Sciatic nerve (tissue), 2 donors: ENCODE results near the gene RNFT1. TPM values are rescaled to one million over a fixed set of nuclear protein-coding genes. Genes with fewer than 3 reads are reported as not detected.
"Not testable (repeated sequence)": the region's sequence is repeated elsewhere in the genome, so short reads cannot be mapped to it uniquely, and the experiment has no call there.

ENCODE experiments used
- ATAC-seq: fragments of 200-7000 bp; cut with Tn5 transposase; one replicate; pipeline ENCODE4 v1.9.1; 2020; ENCODE audit warnings: mild to moderate bottlenecking, moderate library complexity
- DNase-seq: peaks from one replicate; pipeline ENCODE4 v3.0.0-alpha.2; 2020; ENCODE audit warnings: low spot score
- intact Hi-C: fragments of 100-400 bp; cut with DNase I; formaldehyde crosslinking; loops from one replicate; pipeline ENCODE4 v1.14.2; 2022
- total RNA-seq: library from RNA; stranded (reverse); fragmentation: NEBNext Ultra II Directional; extraction: Animal tissue kit (Norgen Biotek cat#: 25700); gene quantifications from one replicate; pipeline ENCODE4 v1.2.1, GENCODE V29; 2021
- donor health status: DM: no; HTN: no; CAD: no.
- donor health status: DM: no; HTN: no; CAD: no.

The RNFT1 gene, protein sequence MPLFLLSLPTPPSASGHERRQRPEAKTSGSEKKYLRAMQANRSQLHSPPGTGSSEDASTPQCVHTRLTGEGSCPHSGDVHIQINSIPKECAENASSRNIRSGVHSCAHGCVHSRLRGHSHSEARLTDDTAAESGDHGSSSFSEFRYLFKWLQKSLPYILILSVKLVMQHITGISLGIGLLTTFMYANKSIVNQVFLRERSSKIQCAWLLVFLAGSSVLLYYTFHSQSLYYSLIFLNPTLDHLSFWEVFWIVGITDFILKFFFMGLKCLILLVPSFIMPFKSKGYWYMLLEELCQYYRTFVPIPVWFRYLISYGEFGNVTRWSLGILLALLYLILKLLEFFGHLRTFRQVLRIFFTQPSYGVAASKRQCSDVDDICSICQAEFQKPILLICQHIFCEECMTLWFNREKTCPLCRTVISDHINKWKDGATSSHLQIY
- 16.3 TPM for total RNA-seq

DNA sequence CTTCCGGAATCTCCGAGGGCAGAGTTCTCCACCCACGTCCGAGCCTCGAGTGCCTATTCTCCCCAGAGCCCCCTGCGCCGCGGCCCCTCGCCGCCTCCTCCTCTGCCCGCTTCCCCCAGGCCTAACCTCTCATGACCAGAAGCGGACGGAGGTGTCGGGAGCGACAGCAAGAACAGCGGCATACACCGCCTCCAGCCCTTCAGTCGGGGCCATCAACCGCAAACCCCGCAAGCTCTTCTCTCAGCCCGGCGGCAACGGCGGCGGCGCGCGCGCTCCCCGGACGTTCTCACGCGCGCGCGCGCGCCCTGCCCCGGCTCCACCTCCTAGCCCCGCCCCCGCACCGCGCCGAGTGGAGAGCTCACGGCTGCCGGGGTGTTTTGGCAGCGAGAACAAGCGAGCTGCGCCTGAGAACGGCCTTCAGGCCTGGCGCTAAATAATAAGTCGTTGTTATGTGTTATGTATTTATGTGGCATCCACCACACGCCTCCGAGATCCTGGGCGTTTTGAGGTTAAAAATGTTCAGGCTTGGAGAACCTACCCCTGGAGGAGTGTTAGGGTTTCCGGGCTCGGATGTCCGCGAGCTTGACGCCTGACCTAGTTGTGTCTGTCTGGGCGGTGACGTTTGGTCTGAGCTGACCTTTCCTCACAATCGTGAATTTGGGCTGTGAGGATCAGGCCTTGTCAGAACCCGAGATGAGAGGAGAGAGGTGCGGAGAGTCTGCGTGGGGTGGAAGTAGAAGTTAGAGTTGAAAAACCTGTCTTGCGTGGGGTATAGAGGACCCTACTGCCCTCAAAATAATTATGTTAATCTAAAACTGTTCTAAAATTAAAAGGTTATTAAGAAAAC is at the start of gene RNFT1:
RNFT1 (minus strand) TSS at position 259 of the 847 bp plus-strand sequence; CDS start at position 182, 77 bp downstream.
- ATAC-seq (peak; percentile 98), DNase-seq (peak; percentile 95)
- intact Hi-C loops = no loop called here

DNA sequence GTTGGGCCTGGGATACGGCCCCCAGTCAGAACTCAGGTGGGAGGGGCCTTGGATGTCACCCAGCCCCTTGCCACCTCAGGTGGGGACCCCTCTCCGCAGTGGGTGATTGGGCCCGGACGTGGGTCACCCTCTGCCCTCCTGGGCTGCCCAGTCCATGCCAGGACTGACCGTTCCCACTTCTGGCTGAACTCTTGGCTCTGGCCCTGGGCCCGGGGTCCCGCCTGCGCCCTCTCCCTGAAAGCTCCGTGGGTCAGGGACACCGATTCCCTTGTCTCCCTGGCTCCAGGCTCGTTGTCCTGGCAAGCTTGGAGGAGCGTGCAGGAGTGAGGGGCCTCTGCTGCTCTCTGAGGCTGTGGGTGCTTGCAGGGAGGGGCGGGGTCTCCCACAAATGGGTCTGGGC is 44.8 kb upstream of the RNFT1 start:
- intact Hi-C loops, ATAC-seq, DNase-seq: not testable (repeated sequence)

DNA sequence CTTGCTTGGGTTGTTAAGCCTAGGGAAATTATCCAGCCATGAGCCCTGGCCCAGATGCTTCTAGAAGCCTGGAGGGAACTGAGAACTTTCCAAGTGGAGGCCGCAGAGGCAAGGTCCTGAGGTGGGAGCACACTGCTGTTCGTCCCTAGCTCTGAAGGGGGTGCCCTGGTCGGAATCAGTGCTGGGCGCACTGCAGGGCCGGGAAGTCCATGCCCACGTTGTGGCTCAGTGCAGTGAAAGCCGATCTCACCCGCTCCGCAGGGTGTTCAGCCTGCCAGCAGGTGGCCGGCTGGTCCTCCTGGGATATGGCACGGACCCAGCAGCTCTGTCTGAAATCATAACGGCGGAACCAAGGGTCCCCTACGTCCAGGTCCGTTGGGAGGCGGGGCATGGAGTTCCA is 43.8 kb upstream of the RNFT1 start:
- ATAC-seq, intact Hi-C loops, DNase-seq: not testable (repeated sequence)

DNA sequence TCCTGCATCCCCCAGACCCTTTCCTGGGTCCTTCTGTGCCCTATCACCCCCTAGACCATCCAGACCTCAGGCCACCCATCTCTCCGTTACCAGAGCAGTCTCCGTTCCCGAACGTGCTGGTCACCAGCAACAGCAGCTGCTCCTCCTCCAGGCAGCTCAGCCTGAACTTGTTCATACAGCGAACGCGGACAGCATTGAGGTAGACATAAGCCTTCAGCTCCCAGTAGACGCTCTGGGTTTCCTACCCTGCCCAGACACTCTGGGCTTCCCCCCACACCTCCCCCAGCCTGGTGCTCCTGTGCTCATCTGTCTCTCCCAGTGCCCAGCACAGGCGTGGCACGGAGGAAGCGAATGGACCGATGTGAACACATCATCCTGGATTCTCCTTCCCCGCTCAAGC is 41.6 kb upstream of the RNFT1 start:
- DNase-seq (no peak), ATAC-seq (no peak)
- intact Hi-C loops = no loop called here

DNA sequence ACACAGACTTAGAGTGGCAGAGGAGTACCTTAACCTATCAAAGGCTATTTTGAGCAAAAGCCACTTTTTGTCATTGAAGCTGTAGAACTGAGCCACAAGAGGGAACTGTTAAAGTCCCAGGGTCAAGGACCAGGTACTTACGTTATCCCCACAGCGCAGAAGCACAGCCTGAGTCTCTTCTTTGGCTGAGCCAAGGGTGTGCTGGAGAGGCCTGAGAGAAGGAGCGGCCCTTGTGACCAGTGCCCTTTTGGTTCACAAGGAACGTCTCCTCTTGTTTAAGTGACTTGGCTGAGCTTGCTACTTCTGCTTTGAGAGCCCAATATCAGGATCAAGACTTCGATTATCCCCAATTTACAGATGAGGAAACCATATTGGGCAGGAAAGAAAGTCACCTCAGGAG is 40.0 kb upstream of the RNFT1 start:
- intact Hi-C loops, DNase-seq, ATAC-seq: not testable (repeated sequence)

DNA sequence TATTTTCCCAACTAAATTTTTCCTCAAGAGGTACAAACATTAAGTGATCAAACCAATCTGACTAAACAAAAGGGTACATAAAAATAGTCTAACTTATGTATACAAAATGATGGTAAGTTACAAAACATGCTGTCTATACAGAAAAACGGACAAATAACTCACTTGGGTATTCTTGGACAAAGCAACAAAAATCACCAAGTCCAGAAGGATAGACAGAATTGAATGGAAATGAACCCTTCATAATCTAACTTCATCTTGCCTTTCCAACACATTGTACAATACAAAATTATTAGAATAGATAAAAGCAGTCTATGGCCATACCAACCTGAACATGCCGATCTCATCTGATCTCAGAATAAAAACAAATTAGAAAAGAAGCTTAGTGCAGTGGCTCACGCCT is 37.9 kb upstream of the RNFT1 start:
- DNase-seq, ATAC-seq, intact Hi-C loops: not testable (repeated sequence)

DNA sequence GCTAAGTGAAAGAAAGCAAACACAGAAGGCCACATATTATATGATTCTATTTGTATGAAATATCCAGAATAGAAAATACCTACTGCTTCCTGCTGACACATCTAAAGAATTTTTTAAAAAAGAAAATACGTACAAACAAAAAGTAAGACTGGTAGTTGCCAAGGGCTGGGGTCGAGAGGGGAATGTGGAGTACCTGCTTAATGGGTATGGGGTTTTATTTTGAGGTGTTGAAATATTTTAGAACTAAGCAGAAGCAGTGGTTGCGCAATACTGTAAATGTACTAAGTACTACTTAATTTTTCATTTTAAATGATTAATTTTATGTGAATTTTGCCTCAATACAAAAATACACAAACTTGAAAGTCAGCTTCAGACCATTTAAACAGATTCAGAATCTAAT is 32.1 kb upstream of the RNFT1 start:
- intact Hi-C loops, DNase-seq, ATAC-seq: not testable (repeated sequence)

DNA sequence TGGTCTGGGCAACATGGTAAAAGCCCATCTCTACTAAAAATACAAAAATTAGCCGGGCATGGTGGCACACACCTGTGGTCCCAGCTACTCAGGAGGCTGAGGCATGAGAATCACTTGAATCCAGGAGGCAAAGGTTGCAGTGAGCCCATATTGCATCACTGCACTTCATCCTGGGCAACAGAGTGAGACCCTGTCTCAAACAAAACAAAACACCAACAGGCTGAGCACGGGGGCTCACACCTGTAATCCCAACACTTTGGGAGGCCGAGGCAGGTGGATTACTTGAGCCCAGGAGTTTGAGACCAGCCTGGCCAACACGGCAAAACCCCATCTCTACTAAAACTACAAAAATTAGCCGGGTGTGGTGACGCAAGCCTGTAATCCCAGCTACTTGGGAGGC is 10.6 kb upstream of the RNFT1 start:
- intact Hi-C loops, ATAC-seq, DNase-seq: not testable (repeated sequence)

DNA sequence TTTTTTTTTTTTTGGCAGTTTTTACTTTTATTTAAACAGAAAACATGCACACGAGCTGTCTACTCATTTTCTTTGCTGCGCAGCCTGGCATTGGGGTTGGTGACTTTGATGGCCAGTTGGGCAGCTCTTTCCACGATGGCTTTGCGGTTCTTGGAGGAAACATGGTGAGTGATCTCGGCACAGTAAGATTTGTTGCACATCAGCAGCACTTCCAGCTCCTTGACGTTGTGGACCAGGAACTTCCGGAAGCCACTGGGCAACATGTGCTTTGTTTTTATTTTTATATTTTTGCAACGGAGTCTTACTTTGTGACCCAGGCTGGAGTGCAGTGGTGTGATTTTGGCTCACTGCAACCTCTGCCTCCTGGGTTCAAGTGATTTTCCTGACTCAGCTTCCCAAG is 8.9 kb upstream of the RNFT1 start:
- intact Hi-C loops, DNase-seq, ATAC-seq: not testable (repeated sequence)

DNA sequence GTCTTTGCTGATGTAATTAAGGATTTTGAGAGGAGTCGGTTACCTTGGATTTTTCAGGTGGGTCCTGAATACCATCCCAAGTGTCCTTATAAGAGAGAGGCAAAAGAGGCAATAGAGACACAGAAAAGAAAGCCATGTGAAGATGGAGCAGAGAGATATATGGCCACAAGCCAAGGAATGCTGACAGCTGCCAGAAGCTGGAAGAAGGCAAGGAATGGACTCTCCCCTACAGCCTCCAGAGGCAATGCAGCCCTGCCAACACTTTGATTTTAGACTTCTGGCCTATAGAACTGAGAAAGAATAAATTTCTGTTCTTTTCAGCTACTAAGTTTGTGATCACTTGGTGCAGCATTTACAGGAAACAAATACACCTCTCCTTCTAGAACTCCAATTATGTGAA is 8.2 kb upstream of the RNFT1 start:
- ATAC-seq (no peak), DNase-seq (no peak)
- intact Hi-C loops = no loop called here

DNA sequence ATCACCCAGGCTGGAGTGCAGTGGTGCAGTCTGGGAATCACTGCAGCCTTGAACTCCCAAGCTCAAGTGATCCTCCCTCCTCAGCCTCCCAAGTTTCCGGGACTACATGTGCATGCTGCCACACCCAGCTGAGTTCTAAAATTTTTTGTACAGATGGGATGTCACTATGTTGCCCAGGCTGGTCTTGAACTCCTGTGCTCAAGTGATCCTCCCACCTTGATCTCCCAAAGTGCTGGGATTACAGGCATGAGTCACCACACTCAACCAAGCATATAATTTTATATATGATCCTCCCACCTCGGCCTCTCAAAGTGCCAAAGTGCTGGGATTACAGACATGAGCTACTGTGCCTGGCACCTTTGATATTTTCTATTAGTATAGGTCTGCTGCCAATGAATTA is 7.2 kb upstream of the RNFT1 start:
- ATAC-seq, DNase-seq, intact Hi-C loops: not testable (repeated sequence)

DNA sequence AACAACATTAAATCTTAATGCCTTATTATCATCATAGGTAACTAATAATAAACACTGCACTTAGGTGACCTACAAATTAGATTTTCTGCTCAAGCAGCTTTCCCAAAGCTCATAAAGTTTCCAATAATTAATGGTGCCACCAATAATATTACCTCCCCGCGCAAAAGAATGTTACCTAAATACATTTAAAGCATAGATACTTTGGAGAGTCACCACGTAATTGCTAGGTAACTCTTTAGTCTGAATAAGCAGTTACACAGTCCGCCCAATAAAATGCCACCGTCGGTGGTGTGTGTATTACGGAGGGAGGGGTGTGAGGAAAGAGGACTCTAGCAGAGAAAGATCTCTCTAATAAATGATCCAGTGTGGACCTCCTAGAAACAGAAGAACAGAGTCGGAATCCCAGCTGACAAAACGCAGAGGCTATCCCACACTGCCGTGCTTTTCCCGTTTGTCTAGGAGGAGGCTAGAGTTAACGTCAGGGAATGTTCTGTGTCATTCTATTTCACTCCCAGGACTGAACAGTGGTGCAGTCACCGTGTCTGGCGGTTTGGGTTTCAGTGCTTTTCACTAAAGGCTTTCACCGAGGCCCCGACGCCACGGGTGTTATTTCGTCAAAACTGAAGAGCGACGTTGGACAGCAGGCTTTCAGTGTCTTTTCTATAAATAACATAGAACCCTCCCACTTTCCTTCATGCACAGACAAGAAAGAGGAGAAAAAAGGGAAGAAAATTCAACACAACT is 630 bp downstream of the RNFT1 start:
- intact Hi-C loops = no loop called here
- peak; percentile 56 for ATAC-seq
- peak; percentile 61 for DNase-seq

DNA sequence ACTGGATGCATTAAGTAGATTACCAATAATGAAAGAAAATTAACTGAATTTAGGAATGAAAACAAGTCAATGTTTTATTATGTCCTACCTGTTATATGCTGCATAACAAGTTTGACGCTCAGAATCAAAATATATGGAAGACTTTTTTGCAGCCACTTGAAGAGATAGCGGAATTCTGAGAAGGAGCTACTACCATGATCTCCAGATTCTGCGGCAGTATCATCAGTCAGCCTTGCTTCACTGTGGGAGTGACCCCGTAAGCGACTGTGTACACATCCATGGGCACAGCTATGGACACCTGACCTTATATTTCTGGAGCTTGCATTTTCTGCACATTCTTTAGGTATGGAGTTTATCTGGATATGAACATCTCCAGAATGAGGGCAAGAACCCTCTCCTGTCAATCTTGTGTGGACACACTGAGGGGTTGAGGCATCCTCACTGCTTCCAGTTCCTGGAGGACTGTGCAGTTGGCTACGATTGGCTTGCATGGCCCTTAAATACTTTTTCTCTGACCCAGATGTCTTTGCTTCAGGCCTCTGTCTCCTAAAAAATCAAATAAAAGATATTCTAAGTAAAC is 1.7 kb downstream of the RNFT1 start:
- DNase-seq (no peak), ATAC-seq (no peak)
- intact Hi-C loops = no loop called here

DNA sequence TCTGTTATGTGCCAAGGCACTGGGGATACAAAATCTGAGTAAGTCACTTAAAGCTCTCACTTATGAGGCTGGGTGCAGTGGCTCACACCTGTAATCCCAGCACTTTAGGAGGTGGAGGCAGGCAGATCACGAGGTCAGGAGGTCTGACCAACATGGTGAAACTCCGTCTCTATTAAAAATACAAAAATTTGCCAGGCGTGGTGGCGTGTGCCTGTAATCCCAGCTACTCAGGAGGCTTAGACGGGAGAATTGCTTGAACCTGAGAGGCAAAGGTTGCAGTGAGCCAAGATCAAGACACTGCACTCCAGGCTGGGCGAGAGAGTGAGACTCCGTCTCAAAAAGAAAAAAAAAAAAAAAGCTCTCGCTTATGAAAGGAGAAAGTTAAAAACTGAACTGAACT is 5.0 kb downstream of the RNFT1 start:
- not testable (repeated sequence) for ATAC-seq, DNase-seq
- intact Hi-C loops = loop anchor here (5.0 kb wide), 1 partner anchor 93 kb away; no protein-coding TSS in a partner anchor

DNA sequence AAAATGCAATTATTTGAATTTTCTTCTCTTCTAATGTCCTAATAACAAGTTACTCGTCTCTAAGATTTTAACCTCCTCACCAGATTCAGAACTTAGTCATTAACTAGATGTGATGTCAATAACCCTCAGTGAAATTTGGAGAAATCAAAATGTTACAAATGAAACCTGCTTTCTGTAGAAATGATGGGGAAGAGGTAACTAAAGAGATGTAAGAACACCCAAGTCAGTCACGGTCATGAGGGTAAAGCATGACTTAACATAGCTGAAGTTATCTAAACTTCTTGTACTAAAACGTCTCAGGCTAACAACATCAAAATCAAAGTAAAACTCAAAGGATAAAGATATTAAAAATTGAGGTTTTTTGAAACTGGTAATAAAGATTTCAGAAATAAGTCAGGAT is 9.7 kb downstream of the RNFT1 start:
- ATAC-seq (no peak), DNase-seq (no peak)
- intact Hi-C loops = loop anchor here (5.0 kb wide), 1 partner anchor 97 kb away; no protein-coding TSS in a partner anchor

DNA sequence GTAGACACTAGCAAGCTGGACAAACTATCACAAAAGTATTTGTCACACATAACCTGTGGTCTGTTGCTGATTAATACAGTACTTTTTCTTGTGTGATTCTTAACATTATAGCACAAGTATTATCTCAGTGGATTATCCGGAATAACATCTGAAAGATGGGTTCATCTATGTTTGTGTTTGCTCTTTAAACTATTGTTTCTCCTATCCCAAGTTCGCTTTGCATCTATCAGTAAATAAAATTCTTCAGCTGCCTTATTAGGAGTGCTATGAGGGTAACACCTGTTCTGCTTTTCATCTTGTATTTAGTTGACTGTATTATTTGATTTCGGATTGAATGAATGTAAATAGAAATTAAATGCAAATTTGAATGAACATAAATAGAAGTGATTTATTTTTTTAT is 14.5 kb downstream of the RNFT1 start:
- DNase-seq (no peak), ATAC-seq (no peak)
- intact Hi-C loops = no loop called here

DNA sequence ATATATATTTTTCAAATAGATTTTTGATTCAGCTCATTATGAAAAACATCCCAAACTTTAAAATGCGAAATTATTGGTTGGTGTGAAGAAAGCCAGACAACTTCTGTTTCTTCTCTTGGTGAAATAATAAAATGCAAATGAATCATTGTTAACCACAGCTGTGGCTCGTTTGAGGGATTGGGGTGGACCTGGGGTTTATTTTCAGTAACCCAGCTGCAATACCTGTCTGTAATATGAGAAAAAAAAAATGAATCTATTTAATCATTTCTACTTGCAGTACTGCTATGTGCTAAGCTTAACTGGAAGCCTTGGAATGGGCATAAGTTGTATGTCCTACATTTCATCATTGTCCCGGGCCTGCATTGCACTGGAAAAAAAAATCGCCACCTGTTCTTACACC is 17.2 kb downstream of the RNFT1 start:
- ATAC-seq, intact Hi-C loops: not testable (repeated sequence)

DNA sequence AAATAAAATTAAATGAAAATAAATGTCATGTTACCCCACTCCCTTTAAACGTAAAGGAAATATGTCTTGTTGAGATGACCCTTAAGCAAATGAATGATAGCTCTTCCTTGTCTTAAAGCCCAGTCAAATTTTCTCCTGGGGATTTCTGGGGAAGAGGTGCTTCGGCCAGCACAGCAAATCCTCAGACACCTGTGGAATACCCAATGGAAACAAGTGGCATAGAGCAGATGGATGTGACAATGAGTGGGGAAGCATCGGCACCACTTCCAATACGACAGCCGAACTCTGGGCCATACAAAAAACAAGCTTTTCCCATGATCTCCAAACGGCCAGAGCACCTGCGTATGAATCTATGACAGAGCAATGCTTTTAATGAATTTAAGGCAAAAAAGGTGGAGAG is 18.1 kb downstream of the RNFT1 start:
- DNase-seq, ATAC-seq, intact Hi-C loops: not testable (repeated sequence)

More for the DNA sequence above, 17.2 kb downstream of the RNFT1 start:
- not testable (repeated sequence) for DNase-seq

DNA sequence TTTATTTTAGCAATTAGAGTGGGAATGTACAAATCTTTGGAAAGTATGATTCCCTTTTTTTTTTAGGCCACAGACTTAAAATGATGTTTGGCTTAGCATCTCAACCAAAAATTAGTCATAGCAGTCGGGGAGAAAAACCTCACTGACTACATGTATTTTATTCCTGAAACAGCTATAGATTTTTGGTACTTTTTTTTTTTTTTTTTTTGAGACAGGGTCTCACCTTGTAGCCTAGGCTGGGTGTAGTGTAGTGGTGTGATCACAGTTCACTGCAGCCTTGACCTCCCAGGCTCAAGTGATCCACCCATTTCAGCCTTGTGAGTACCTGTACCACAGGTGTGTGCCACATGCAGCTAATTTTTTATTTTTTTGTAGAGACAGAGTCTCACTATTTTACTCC is 23.4 kb downstream of the RNFT1 start:
- no peak for DNase-seq
- ATAC-seq = no peak
- intact Hi-C loops = no loop called here
